GM12865 (cell line): ENCODE data around the gene PROSER3.
A peak's percentile ranks its signal among the peaks of the same experiment; 100 is the strongest.

Source experiments
- DNase-seq: peaks from one replicate; pipeline ENCODE4 v3.0.0; 2010; ENCODE audit warnings: low read depth
- H3K4me3 ChIP-seq: 2 replicates; pipeline ENCODE4 v1.5.1; 2011; ENCODE audit warnings: mild to moderate bottlenecking, low read depth, low read length, control low read depth
- CTCF ChIP-seq: IDR thresholded peaks from 2 replicates; pipeline ENCODE4 v1.5.1; 2011; ENCODE audit warnings: low read length, control low read depth, low read depth, inconsistent platforms; ENCODE audit not compliant: insufficient read depth; ENCODE audit errors: missing control alignments

Gene PROSER3

GRCh38 chr19:35714601-35715354 lies 43.2 kb upstream of the PROSER3 start:
- DNase-seq: peak; percentile 69
- H3K4me3 ChIP-seq: peak overlapping the region; percentile 90
- peak; percentile 52 for TF ChIP-seq CTCF

- DNase-seq: no peak
- H3K4me3 ChIP-seq: peak overlapping the region; percentile 90
- TF ChIP-seq CTCF: no peak
Measured at GRCh38 chr19:35715355-35715809, 42.6 kb upstream of the PROSER3 start.

- no peak for TF ChIP-seq CTCF
- peak overlapping the region; percentile 90 for H3K4me3 ChIP-seq
- no peak for DNase-seq
Measured at GRCh38 chr19:35715981-35716800, 41.8 kb upstream of the PROSER3 start.

GRCh38 chr19:35716801-35717664 lies 40.9 kb upstream of the PROSER3 start:
- H3K4me3 ChIP-seq: peak overlapping the region; percentile 90
- peak; percentile 89 for DNase-seq
- peak; percentile 72 for TF ChIP-seq CTCF

- H3K4me3 ChIP-seq: peak within 1 kb of the TSS; percentile 90
- TF ChIP-seq CTCF: no peak
- DNase-seq: peak; percentile 98
Measured at GRCh38 chr19:35717665-35718344, 40.2 kb upstream of the PROSER3 start, which contains the start of gene KMT2B. KMT2B (plus strand) TSS chr19:35718003; CDS start chr19:35718019, 16 bp downstream.
